GM19468 (cell line): Measurements from ENCODE around the gene MFAP4.
A peak's percentile ranks its signal among the peaks of the same experiment; 100 is the strongest.

ENCODE experiments used
- ATAC-seq: cut with Tn5 transposase; IDR thresholded peaks from one replicate; pipeline ENCODE4 v1.9.1; 2021; ENCODE audit warnings: mild to moderate bottlenecking, moderate library complexity, moderate number of reproducible peaks; ENCODE audit not compliant: unreplicated experiment; ENCODE audit errors: extremely low read depth

Gene MFAP4

GRCh38 chr17:19372866-19373504 is 14.0 kb downstream of the MFAP4 start:
- no peak for ATAC-seq

GRCh38 chr17:19372439-19372838 is 14.6 kb downstream of the MFAP4 start:
- no peak for ATAC-seq

- no peak for ATAC-seq
These were observed 15.0 kb downstream of the MFAP4 start for GRCh38 chr17:19372011-19372370.

- no peak for ATAC-seq
These were observed 15.6 kb downstream of the MFAP4 start for GRCh38 chr17:19371259-19372010.

- no peak for ATAC-seq
These were observed 16.5 kb downstream of the MFAP4 start for GRCh38 chr17:19370493-19370960.

- no peak for ATAC-seq
These were observed 17.0 kb downstream of the MFAP4 start for GRCh38 chr17:19369846-19370492.

- no peak for ATAC-seq
These were observed 17.7 kb downstream of the MFAP4 start for GRCh38 chr17:19369107-19369778.

GRCh38 chr17:19368229-19368628 is 18.8 kb downstream of the MFAP4 start:
- no peak for ATAC-seq

- no peak for ATAC-seq
These were observed 20.4 kb downstream of the MFAP4 start for GRCh38 chr17:19366637-19366972.

- no peak for ATAC-seq
These were observed 21.0 kb downstream of the MFAP4 start for GRCh38 chr17:19365833-19366636.

GRCh38 chr17:19365499-19365817 is 21.5 kb downstream of the MFAP4 start:
- ATAC-seq: no peak

GRCh38 chr17:19364699-19365498 is 22.1 kb downstream of the MFAP4 start:
- ATAC-seq: no peak

- no peak for ATAC-seq
These were observed 23.4 kb downstream of the MFAP4 start for GRCh38 chr17:19363460-19364035.

- ATAC-seq: no peak
These were observed 23.9 kb downstream of the MFAP4 start for GRCh38 chr17:19363114-19363438.

GRCh38 chr17:19362277-19363113 is 24.5 kb downstream of the MFAP4 start, which contains the start of gene B9D1:
Gene B9D1 (minus strand): TSS chr17:19362723. CDS start chr17:19362569, 154 bp downstream.
- peak; percentile 67 for ATAC-seq

- no peak for ATAC-seq
These were observed 25.1 kb downstream of the MFAP4 start for GRCh38 chr17:19361944-19362276.

GRCh38 chr17:19361326-19361725 is 25.7 kb downstream of the MFAP4 start:
- ATAC-seq: no peak

GRCh38 chr17:19360772-19361171 is 26.2 kb downstream of the MFAP4 start:
- ATAC-seq: no peak
